Left ventricle myocardium superior (tissue), 1 donor: ENCODE data around the gene PCYT1B. TPM values are rescaled to one million over a fixed set of nuclear protein-coding genes. Genes with fewer than 3 reads are reported as not detected.

Experiments
- ATAC-seq: fragments of 200-7000 bp; cut with Tn5 transposase; one replicate; pipeline ENCODE4 v1.9.1; 2020; ENCODE audit warnings: mild to moderate bottlenecking, moderate library complexity
- DNase-seq: peaks from one replicate; pipeline ENCODE4 v3.0.0-alpha.2; 2020
- intact Hi-C: fragments of 100-400 bp; cut with micrococcal nuclease; formaldehyde crosslinking; loops from one replicate; pipeline ENCODE4 v1.11.0; 2022
- total RNA-seq: library from RNA; stranded (reverse); fragmentation: NEBNext Ultra II Directional; extraction: Animal tissue kit (Norgen Biotek cat#: 25700); gene quantifications from one replicate; pipeline ENCODE4 v1.2.1, GENCODE V29; 2021
- donor health status: DM: no; HTN: yes; CAD: no; lungs with severe emphysema.

The PCYT1B gene
- total RNA-seq, 1 donor from 2014 or later, result 0.05 TPM

- ATAC-seq (no peak), DNase-seq (no peak)
- intact Hi-C loops, result no loop called here
Observed at GRCh38 chrX:24550166-24550565, 97.0 kb downstream of the PCYT1B start.

- intact Hi-C loops, result no loop called here
- DNase-seq (no peak), ATAC-seq (no peak)
Observed at GRCh38 chrX:24547961-24548360, 99.2 kb downstream of the PCYT1B start.

GRCh38 chrX:24542756-24543155, 104.4 kb downstream of the PCYT1B start:
- DNase-seq (no peak), ATAC-seq (no peak)
- intact Hi-C loops, result no loop called here

- intact Hi-C loops, result no loop called here
- ATAC-seq (no peak), DNase-seq (no peak)
Observed at GRCh38 chrX:24536551-24536950, 110.6 kb downstream of the PCYT1B start.

- ATAC-seq, result no peak
- DNase-seq, result no peak
- intact Hi-C loops, result no loop called here
Observed at GRCh38 chrX:24528605-24529004, 118.5 kb downstream of the PCYT1B start.

- DNase-seq (no peak), ATAC-seq (no peak)
- intact Hi-C loops, result no loop called here
Observed at GRCh38 chrX:24526616-24527015, 120.5 kb downstream of the PCYT1B start.

- intact Hi-C loops, result no loop called here
- DNase-seq (no peak), ATAC-seq (no peak)
Observed at GRCh38 chrX:24525455-24525854, 121.7 kb downstream of the PCYT1B start.

- no peak for DNase-seq
- no peak for ATAC-seq
- intact Hi-C loops, result no loop called here
Observed at GRCh38 chrX:24520472-24520871, 126.7 kb downstream of the PCYT1B start.

- ATAC-seq (no peak), DNase-seq (no peak)
- intact Hi-C loops, result no loop called here
Observed at GRCh38 chrX:24515447-24515846, 131.7 kb downstream of the PCYT1B start.

- DNase-seq (no peak), ATAC-seq (no peak)
- intact Hi-C loops, result no loop called here
Observed at GRCh38 chrX:24513416-24513815, 133.7 kb downstream of the PCYT1B start.

GRCh38 chrX:24508375-24508774, 138.8 kb downstream of the PCYT1B start:
- no peak for ATAC-seq
- intact Hi-C loops, result no loop called here
- no peak for DNase-seq

Other genes with a start within 250 kb of the PCYT1B start
- 7.9 TPM for gene PDK3, start 182.1 kb downstream of the PCYT1B start, total RNA-seq
- 8.0 TPM for gene POLA1, start 46.6 kb upstream of the PCYT1B start, total RNA-seq